ENCODE results near the gene AP1M1.
A peak's percentile ranks its signal among the peaks of the same experiment; 100 is the strongest.
"Not testable (repeated sequence)": the region's sequence is repeated elsewhere in the genome, so short reads cannot be mapped to it uniquely, and the experiment has no call there.

Gene AP1M1

DNA sequence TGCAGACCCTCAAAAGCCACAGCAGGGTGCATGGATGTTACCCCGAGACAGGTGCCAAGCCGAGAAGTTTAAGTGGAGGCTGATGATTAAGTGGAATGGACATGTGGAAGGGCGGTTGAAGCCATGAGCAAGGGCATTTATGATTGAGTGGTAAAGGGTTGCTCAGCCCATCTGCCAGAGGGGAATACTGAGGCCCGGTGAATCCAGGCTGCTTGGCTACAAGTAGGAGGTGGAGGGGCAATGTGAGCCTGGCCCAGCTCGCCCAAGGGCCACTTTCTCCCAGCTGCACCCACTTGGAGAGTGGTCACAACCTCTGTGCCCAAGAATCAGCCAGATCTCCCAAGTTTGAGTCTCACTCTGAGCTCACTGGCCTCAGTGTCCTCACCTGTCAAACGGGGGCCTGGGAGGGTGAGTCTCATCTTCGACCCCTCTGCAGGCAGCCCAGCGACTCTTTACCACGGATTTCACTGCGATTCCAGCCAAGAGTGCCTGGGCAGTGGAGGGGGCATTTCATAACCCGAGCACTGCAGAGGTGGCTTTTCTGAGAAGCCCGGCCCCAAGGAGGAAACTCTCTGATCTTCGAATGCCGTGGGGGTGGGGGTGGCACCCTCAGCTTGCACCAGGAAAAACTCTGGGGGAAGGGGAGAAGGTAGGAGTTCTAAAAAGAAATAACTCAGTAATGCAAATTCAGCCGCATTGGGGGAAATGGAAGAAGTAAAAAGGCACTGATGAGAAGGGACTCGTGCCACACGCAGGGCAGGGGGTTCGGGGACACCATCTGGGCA is 64.1 kb downstream of the AP1M1 start:
- DNase-seq (ENCODE audit: low read depth): no peak

DNA sequence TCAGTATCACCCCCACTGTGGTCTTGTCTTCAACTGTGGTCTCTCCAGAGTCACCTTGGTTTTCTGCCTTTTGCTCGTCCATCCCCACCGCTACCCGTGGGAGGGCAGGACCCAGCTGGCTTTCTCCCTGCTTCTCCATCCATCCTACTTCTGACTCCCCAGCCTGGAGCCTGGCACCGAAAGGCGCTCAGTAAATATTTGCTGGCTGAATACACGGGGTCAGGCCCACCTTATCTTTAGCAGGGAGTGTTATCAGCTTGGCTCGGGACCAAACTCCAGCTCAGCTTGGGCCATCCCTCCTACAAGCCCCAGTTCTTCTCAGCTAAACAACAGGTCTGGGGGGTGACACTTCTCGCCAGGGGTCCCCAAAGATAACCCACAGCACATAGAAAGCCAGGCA is 64.9 kb downstream of the AP1M1 start:
- no peak for DNase-seq (ENCODE audit: low read depth)

DNA sequence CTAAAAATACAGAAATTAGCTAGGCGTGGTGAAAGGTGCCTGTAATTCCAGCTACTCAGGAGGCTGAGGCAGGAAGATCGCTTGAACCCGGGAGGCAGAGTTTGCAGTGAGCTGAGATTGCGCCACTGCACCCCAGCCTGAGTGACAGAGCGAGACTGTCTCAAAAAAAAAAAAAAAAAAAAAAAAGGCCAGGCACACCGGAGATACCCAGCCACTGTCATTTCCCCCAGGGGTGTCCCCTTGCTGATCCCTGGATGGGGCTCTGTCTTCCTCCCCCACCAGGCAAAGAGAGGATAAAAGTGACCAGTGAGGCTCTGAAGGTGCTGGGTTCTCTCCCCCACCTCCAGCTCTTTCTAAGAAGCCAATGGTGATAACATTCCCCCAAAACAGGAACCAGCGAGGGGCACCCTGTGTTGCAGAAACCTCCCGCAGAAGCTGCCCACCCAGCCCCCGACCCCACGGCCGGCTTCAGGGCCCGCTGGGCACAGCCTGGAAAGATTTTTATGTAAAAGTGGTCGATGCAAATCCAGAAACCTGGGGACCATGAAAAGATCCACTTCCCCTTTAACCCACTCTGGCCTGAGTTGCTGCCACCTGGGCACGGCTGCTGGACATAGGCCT is 65.5 kb downstream of the AP1M1 start:
- no peak for DNase-seq (ENCODE audit: low read depth)

DNA sequence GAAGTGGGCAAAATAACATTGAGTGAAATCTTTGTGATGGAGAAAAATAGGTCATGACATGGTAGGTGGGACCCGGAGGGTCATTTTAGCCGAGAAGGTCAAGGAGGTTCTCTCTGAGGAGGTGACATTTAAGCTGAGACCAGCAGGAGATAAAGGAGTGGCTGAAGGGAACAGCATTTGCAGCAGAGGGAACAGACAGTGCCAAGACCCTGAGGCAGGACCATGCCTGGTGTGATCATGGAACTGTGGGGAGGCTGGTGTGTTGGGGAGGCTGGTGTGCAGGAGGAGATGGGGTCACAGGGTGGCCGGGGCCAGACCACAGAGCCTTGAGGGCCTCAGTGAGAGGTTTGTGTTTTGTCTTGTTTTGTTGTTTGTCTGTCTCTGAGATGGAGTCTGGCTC is 67.5 kb downstream of the AP1M1 start:
- no peak for DNase-seq (ENCODE audit: low read depth)

DNA sequence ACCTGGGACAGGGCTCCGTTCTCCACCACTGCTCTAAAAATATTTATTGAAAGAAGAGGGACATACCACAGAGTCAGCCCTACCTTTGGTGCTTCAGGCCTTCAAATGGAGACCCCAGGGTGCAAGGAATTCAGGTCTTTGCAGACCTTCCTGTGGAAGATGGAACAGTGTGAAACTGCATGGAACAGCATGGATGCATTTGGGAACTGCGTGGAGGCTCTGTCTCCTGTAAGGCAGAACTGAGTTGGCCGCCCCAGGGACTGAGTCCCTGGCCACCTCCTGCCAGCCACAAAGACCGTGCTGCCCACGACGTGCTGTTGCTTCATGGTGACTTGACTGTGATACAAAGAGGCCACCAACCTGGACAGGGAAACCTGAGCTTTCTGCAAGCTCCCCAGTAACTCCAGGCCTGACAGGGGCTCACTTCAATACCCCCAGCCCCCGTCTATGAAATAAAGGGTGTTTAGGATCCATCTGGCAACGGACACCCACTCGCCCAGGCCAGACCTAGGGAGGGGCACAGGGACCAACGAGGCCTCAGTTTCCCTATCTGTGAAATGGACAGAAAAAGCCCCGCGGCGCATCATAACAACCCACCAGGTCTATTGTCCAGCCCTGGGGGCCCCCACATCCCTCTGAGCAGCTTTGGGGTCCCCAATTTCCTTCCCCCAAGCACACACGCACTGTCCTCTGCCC is 68.3 kb downstream of the AP1M1 start:
- DNase-seq (ENCODE audit: low read depth): no peak

DNA sequence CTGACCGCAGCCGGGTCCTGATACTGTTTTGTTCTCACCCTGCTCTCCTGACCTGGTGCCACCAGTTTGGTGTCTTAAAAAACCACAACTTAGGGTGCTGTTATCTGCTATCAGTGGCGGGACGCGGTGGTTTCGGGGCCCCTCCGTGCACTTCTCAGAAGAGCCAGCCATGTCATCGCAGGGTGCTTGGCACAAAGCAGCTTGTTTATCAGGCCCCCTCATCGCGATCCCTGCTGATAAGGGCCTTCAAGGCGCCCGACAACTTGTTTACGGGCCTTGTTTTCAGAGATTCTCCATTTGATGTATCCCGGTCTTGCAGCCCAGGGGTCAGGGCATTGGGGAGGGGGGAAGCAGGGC is 68.9 kb downstream of the AP1M1 start:
- no peak for DNase-seq (ENCODE audit: low read depth)

DNA sequence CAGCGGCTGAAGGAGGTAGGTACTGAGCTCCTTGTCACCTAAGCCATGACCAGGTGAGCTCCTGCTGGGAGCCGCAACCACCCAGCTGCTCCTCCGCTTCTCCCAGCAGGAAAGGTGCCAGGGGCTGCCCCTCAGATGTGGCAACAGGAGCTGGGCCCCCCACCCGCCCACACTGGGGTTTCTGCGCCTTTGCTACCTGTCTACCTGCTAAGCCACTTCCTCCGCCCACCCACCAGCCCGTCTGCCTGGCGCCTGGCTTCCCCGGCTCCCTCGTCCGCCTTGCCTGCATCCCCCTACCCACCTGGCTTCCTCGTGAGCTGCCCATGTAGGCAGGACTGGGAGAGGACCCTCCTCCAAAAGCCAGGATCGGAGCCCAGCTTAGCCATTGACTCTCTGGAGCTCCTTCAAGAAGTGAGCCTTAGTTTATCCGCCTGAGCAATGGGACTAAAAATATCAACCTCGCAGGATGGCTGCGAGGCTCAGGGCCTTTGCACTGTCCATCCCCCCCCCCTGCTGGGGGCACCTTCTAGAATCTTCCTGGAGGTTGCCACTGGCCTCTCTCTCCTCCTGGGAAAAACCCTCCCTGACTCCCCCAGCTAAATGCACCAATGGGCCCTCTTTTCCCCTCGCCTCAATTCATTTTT is 71.1 kb downstream of the AP1M1 start:
- DNase-seq (ENCODE audit: low read depth): peak; percentile 34

DNA sequence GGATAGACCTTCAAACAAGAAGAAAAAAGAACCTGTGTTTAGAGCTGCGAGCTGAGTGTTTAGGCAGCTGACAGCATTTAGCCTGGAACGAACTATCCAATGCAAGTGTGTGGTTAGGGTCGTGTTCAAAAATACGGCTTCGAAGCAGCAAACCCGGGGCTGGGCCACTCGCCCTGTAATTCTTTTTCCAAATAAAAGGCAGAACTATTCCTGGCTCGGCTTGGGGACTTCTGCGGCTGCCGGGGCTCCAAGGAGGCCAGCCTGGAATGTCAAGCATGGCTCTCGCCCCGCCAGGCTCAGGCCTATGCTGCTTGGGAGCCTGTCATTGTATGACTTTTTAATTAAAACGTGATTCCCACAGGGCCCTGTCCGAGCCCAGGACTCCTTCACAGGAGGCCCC is 75.2 kb downstream of the AP1M1 start:
- no peak for DNase-seq (ENCODE audit: low read depth)

DNA sequence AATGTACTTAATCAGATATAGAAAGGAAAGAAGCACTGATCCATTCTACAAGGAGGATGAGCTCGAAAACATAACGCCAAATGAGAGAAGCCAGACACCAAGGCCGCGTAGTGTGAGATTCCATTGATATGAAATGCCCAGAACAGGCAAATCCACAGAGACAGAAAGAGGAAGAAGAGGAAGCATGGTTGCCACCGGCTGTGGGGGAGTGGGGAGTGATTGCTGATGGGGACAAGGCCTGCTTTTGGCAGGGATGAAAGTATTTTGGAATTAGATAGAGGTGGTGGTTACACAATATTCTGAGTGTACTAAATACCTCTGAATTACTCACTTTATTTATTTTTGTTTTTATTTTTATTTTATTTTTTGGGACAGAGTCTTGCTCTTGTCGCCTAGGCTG is 76.7 kb downstream of the AP1M1 start:
- DNase-seq (ENCODE audit: low read depth): no peak

DNA sequence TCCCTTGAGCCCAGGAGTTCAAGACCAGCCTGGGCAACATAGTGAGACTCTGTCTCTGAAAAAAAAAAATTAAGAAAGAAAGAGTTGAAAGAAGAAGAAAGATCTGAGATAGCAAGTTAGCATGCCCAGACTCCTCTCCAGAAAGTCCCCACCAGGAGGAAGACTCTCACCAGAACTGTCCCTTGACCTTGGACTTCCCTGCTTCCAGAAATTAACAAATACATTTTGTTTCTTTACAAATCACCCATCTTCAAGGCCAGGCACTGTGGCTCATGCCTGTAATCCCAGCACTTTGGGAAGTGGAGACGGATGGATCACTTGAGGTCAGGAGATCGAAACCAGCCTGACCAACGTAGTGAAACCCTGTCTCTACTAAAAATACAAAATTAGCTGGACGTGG is 82.6 kb downstream of the AP1M1 start:
- DNase-seq (ENCODE audit: low read depth): no peak

DNA sequence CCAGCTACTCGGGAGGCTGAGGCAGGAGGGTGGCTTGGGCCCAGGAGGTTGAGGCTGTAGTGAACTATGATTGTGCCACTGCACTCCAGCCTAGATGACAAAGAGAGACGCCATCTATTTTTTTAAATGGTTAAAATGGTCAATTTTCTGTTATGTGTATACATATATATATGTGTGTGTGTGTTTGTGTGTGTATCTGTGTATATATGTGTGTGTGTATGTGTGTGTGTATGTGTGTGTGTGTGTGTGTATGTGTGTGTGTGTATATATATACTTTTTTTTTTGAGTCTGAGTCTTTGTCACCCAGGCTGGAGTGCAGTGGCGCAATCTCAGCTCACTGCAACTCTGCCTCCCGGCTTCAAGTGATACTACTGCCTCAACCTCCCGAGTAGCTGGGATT is 84.0 kb downstream of the AP1M1 start:
- no peak for DNase-seq (ENCODE audit: low read depth)

DNA sequence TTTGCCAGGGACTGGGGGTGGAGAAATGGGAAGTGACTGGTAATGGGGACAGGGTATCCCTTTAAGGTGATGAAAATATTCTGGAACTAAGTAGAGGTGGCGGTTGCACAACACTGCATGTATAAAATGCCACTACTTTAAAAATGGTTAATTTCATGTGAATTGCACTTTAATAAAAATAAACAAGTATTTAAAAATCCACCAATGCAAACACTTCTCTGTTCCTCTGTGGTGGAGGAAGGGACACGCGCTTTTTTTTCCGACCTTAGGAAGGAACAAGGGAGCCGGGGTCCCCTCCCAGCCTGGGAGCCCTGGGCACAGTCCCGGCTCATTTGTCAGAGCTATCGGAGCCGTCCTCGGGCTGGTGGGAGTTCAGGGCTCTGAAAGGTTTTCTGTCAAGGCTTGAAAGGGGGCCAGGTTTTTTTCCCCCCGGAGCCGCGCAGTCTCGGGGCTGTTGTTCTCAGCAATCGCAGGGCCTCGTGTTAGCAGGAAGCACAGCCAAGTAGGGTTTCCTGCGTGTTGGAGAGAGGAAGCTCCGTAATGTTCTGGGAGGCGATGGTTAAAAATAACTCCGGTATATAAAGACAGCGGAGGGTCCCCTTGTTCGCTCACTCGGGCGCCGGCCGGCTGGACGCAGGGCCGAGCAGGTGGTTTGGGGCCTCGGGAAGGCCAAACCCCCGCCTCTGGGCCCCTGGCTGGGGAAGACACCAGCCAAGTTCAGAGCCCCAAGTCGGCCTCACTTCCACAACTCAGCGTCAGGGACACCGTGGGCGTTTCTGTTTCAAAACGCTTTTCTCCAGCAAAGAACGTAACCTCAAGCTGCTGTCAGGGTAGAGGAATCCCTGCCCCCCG is 85.7 kb downstream of the AP1M1 start:
- DNase-seq (ENCODE audit: low read depth): peak; percentile 44

DNA sequence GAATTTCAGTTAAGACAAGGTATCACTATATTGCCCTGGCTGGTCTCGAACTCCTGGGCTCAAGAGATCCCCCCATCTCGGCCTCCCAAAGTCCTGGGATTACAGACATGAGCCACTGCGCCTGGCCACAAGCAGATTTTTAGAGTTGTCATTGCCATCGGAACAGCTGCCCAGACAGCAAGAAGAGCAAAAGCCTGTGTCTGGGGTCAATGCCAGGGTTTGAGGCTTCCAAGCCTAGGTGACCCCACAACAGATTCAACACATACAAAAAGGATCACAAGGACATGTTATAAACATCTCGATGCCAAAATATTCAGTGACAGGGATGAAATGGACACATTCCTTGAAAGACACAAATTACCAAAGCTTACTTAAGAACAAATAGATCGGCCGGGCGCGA is 86.8 kb downstream of the AP1M1 start:
- no peak for DNase-seq (ENCODE audit: low read depth)

DNA sequence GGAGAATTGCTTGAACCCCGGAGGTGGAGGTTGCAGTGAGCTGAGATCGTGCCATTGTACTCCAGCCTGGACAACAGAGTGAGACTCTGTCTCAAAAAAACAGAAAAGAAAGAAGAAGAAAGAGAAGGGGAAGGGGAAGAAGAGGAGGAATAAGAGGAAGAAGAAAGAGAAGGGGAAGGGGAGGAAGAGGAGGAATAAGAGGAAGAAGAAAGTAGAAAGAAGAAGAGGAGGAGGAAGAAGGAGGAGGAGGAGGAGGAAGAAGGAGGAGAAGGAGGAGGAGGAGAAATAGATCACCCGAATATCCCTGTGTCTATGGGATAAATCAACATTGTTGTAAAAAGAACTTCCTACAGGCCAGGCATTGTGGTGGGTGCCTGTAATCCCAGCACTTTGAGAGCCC is 87.4 kb downstream of the AP1M1 start:
- DNase-seq (ENCODE audit: low read depth): not testable (repeated sequence)

DNA sequence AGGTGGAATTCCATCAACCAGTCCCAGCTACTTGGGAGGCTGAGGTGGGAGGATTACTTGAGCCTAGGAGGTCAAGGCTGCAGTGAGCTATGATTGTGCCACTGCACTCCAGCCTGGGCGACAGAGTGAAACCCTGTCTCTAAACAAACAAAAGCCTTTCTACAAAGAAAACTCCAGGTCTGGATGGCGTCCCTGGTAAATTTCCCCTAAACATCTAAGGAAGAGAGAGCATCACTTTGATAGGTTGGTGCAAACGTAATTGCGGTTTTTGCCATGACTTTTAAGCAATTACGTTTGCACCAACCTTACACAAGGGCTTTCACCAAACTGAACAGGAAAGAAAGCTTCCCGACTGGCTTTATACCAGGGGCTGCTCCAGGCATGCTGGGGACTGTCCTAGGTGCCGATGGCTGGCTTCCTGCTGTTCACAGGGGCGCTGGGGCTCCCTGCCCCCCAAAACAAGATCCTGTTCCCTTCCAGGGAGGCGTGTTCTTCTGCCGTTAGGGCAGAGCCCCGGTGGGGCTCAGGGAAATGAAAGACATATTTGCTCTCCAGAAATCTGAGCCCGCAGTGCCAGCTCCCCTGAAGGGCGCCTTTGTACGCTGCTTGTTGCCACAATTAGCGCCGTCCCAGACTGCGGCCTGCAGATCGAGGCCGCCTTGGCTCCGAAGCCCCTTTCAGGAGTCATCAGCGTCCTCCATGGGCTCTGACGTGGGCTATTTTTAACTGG is 88.2 kb downstream of the AP1M1 start:
- DNase-seq (ENCODE audit: low read depth): no peak

DNA sequence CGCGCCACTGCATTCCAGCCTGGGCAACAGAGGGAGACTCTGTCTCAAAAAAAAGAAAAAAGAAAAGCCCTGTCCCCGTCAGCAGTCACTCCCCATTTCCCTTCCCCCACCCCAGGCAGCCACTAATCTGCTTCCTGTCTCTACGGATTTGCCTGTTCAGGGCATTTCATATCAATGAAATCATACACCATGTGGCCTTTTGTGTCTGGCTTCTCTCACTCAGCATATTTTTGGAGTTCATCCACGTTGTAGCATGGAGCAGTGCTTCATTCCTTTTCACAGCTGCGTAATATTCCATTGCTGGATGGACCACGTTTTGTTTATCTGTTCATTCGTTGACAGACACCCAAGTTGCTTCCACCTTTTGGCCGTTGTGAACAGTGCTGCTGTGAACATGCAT is 90.8 kb downstream of the AP1M1 start:
- DNase-seq (ENCODE audit: low read depth): no peak

DNA sequence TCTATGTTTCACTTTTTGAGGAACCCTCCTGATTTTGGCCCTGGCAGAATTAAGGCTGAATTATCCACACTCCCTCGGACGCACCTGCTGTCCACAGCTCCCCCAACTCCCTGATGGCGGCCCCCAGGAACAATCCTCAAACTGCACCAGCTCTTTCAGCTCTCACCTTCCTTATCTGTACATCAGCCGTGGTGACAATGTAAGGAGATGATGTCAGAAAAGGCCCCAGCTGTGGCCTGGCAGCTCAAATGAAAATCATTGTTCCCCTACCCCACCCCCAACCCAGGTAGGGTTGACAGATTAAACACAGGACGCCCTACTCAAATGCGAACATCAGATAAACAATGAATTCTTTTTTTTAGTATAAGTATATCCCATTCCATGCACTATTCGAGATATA is 91.9 kb downstream of the AP1M1 start:
- DNase-seq (ENCODE audit: low read depth): no peak

DNA sequence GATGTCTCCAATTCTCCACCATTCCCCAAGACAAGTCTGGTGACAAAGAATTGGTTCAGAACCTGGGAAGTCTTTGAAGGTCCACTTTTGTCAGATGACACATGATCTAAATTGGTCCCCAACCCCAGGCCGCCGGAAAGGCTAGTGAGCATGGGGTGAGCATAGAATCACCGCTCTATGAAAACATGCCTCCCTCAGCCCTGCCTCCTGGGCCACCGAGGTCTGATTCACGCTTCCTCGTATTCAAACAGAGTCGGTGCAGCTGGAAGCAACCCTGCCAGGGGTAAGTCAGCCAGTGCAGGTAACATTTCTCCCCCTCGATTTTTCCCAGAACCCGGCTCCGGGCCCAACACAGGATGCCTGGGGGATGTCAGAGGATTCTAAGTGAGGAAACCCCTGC is 93.0 kb downstream of the AP1M1 start:
- DNase-seq (ENCODE audit: low read depth): no peak

DNA sequence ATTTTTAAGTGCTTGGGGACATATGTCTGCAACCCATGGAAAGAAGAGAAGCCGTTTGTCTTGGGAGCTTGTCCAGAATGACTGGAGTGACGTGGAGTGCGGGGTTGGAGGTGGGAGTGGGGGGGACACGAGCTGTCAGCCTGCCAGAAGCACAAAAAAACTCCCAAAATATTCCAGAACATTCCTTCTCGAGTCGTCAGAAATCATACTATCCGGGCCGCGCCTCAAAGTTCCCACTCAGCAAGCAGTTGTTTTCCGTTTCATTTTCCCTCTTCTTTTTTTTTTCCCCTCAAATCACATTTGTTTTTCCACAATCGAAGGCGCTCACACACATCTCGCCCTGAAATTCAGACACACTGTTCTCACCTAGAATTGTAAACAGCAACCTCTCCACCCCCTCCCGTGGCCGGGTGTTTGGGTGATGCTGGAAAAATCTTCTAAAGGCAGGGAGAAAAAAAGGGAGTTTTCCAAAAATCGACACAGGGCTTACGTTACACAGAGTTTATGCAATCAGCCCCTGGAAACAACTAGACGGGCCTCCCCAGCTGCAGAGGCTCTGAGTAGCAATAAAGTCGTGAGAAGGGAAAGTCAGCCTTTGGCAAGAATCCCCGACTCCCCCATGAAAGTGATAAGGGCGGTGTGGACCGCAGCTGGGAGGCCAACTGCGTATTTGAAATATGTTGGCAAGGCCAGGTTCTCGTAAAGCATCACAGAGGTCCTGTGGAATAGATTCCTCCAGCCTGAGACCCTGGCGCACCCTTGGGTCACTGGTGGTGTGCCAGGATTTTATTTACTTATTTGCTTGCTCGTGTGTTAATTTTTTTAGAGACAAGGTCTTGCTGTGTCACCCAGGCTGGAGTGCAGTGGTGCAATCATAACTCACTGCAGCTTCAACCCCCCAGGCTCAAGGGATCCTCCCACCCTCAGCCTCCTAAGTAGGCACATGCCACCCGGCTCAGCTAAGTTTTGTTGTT is 95.7 kb downstream of the AP1M1 start:
- no peak for DNase-seq (ENCODE audit: low read depth)

DNA sequence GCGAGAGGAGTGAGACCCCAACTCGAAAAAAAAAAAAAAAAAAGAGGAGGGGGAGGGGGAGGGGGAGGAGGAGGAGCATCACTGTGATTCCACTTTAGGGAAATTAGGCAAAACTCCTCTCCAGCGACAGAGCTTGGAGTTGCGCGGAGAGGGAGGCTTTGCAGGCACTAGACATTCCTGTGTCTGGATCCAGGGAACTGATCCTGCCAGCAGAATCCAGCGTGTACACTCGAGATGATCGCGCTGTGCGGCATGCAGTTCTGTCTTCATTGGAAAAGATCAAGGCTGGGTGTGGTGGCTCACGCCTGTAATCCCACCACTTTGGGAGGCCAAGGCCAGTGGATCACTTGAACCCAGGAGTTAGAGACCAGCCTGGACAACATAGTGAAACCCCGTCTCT is 97.3 kb downstream of the AP1M1 start:
- no peak for DNase-seq (ENCODE audit: low read depth)

All from stimulated activated CD8-positive, alpha-beta memory T cell treated with anti-CD3 and anti-CD28 coated beads, Interleukin-12 subunit alpha, Interleukin-12 subunit beta, amount 100 ng/mL, for 4 hours (primary cell).